ENCODE results near the gene MAN1C1. TPM values are rescaled to one million over a fixed set of nuclear protein-coding genes. Genes with fewer than 3 reads are reported as not detected.

MAN1C1 gene
- total and polyA plus RNA-seq, 5 donors from 2014 or later = 3.1 to 15.1 (median 3.5) TPM

GRCh38 chr1:25642574-25643108 lies 26.1 kb downstream of the MAN1C1 start:
- Histone ChIP-seq H3K9me3 (ENCODE audit: control insufficient read depth in 2 of 2, low read length in 2 of 2) (peaks cover 10 to 11% of the 10 kb centered on the region in 2 experiments), H3K4me3 (ENCODE audit: low read depth, low read length) (peak overlapping the region; percentile 52), H3K27ac (ENCODE audit: insufficient read depth, low read length, poor library complexity, severe bottlenecking) (peak overlapping the region; percentile 66), H3K4me1 (ENCODE audit: control insufficient read depth, insufficient read depth, low read length, poor library complexity, severe bottlenecking) (peaks cover 29% of the 10 kb centered on the region), H3K36me3 (ENCODE audit: control insufficient read depth, insufficient read depth, low read length) (no peaks in the 10 kb centered on the region), H3K27me3 (ENCODE audit: control insufficient read depth, insufficient read depth, low read length) (no peaks in the 10 kb centered on the region)
- Mint-ChIP-seq H3K36me3 (peaks cover 33% of the 10 kb centered on the region), H3K27ac (peak overlapping the region; percentile 1 to 92 (median 72)), H3K27me3 (peaks cover 42% of the 10 kb centered on the region), H3K9me3 (peaks cover 0 to 12% (median 2%) of the 10 kb centered on the region in 7 donors), H3K4me3 (peak overlapping the region in 3 of 4 donors; percentile 42 to 81 (median 62)), H3K4me1 (peaks cover 17 to 67% (median 31%) of the 10 kb centered on the region in 4 donors)
- ATAC-seq (ENCODE audit: low read depth in 2 of 2) = peak; percentile 87 to 90
- peak; percentile 47 to 86 (median 77) for DNase-seq

- no peak overlapping the region for H3K4me3 ChIP-seq (ENCODE audit: low read depth, low read length)
- ATAC-seq (ENCODE audit: low read depth in 2 of 2) = no peak
- Mint-ChIP-seq H3K27me3 (peaks cover 43% of the 10 kb centered on the region), H3K4me1 (peaks cover 16 to 73% (median 33%) of the 10 kb centered on the region in 4 donors), H3K9me3 (peaks cover 0 to 6% (median 2%) of the 10 kb centered on the region in 7 donors), H3K4me3 (peak overlapping the region in 3 of 4 donors; percentile 4 to 9 (median 8)), H3K27ac (peak overlapping the region; percentile 63 to 91 (median 86)), H3K36me3 (peaks cover 22% of the 10 kb centered on the region)
- no peak overlapping the region for H3K27ac ChIP-seq (ENCODE audit: insufficient read depth, low read length, poor library complexity, severe bottlenecking)
- H3K27me3 ChIP-seq (ENCODE audit: control insufficient read depth, insufficient read depth, low read length) = no peaks in the 10 kb centered on the region
- H3K36me3 ChIP-seq (ENCODE audit: control insufficient read depth, insufficient read depth, low read length) = no peaks in the 10 kb centered on the region
- H3K9me3 ChIP-seq (ENCODE audit: control insufficient read depth in 2 of 2, low read length in 2 of 2) = peaks cover under 1 to 4% of the 10 kb centered on the region in 2 experiments
- H3K4me1 ChIP-seq (ENCODE audit: control insufficient read depth, insufficient read depth, low read length, poor library complexity, severe bottlenecking) = peaks cover 29% of the 10 kb centered on the region
- no peak for DNase-seq
These were observed 27.3 kb downstream of the MAN1C1 start for GRCh38 chr1:25643929-25644328.

- peaks cover 16% of the 10 kb centered on the region for H3K36me3 Mint-ChIP-seq
- peak overlapping the region in 1 of 3 donors; percentile 51 for H3K27ac Mint-ChIP-seq
- no peak overlapping the region for H3K4me3 Mint-ChIP-seq
- H3K9me3 Mint-ChIP-seq = no peaks in the 10 kb centered on the region
- peaks cover 38% of the 10 kb centered on the region for H3K27me3 Mint-ChIP-seq
- no peaks in the 10 kb centered on the region for H3K27me3 ChIP-seq (ENCODE audit: control insufficient read depth, insufficient read depth, low read length)
- no peak overlapping the region for H3K27ac ChIP-seq (ENCODE audit: insufficient read depth, low read length, poor library complexity, severe bottlenecking)
- no peak for ATAC-seq (ENCODE audit: low read depth in 2 of 2)
- no peaks in the 10 kb centered on the region for H3K9me3 ChIP-seq (ENCODE audit: control insufficient read depth in 2 of 2, low read length in 2 of 2)
- peaks cover 11 to 67% (median 33%) of the 10 kb centered on the region in 4 donors for H3K4me1 Mint-ChIP-seq
- H3K4me1 ChIP-seq (ENCODE audit: control insufficient read depth, insufficient read depth, low read length, poor library complexity, severe bottlenecking) = peaks cover 29% of the 10 kb centered on the region
- H3K4me3 ChIP-seq (ENCODE audit: low read depth, low read length) = no peak overlapping the region
- no peak for DNase-seq
- no peaks in the 10 kb centered on the region for H3K36me3 ChIP-seq (ENCODE audit: control insufficient read depth, insufficient read depth, low read length)
These were observed 28.4 kb downstream of the MAN1C1 start for GRCh38 chr1:25644962-25645361.

- no peak overlapping the region for H3K27ac Mint-ChIP-seq
- no peak overlapping the region for H3K27ac ChIP-seq (ENCODE audit: insufficient read depth, low read length, poor library complexity, severe bottlenecking)
- peaks cover 29% of the 10 kb centered on the region for H3K4me1 ChIP-seq (ENCODE audit: control insufficient read depth, insufficient read depth, low read length, poor library complexity, severe bottlenecking)
- H3K36me3 Mint-ChIP-seq = peaks cover 16% of the 10 kb centered on the region
- H3K4me3 ChIP-seq (ENCODE audit: low read depth, low read length) = no peak overlapping the region
- no peak for DNase-seq
- H3K9me3 Mint-ChIP-seq = no peaks in the 10 kb centered on the region
- no peaks in the 10 kb centered on the region for H3K9me3 ChIP-seq (ENCODE audit: control insufficient read depth in 2 of 2, low read length in 2 of 2)
- no peaks in the 10 kb centered on the region for H3K27me3 ChIP-seq (ENCODE audit: control insufficient read depth, insufficient read depth, low read length)
- ATAC-seq (ENCODE audit: low read depth in 2 of 2) = no peak
- peaks cover 34% of the 10 kb centered on the region for H3K27me3 Mint-ChIP-seq
- H3K36me3 ChIP-seq (ENCODE audit: control insufficient read depth, insufficient read depth, low read length) = no peaks in the 10 kb centered on the region
- H3K4me3 Mint-ChIP-seq = no peak overlapping the region
- peaks cover 11 to 64% (median 30%) of the 10 kb centered on the region in 4 donors for H3K4me1 Mint-ChIP-seq
These were observed 29.2 kb downstream of the MAN1C1 start for GRCh38 chr1:25645637-25646400.

- Mint-ChIP-seq H3K27ac (peak overlapping the region in 2 of 3 donors; percentile 62 to 83), H3K27me3 (peaks cover 21% of the 10 kb centered on the region), H3K36me3 (peaks cover 16% of the 10 kb centered on the region), H3K4me1 (peaks cover 6 to 51% (median 21%) of the 10 kb centered on the region in 4 donors), H3K4me3 (no peak overlapping the region), H3K9me3 (no peaks in the 10 kb centered on the region)
- Histone ChIP-seq H3K27ac (ENCODE audit: insufficient read depth, low read length, poor library complexity, severe bottlenecking) (no peak overlapping the region), H3K36me3 (ENCODE audit: control insufficient read depth, insufficient read depth, low read length) (no peaks in the 10 kb centered on the region), H3K27me3 (ENCODE audit: control insufficient read depth, insufficient read depth, low read length) (no peaks in the 10 kb centered on the region), H3K4me3 (ENCODE audit: low read depth, low read length) (no peak overlapping the region), H3K9me3 (ENCODE audit: control insufficient read depth in 2 of 2, low read length in 2 of 2) (no peaks in the 10 kb centered on the region), H3K4me1 (ENCODE audit: control insufficient read depth, insufficient read depth, low read length, poor library complexity, severe bottlenecking) (peaks cover 22% of the 10 kb centered on the region)
- ATAC-seq (ENCODE audit: low read depth in 2 of 2) (no peak), DNase-seq (no peak)
These were observed 30.5 kb downstream of the MAN1C1 start for GRCh38 chr1:25647106-25647505.

GRCh38 chr1:25647863-25648262 lies 31.3 kb downstream of the MAN1C1 start:
- Mint-ChIP-seq H3K36me3 (peaks cover 16% of the 10 kb centered on the region), H3K27me3 (peaks cover 17% of the 10 kb centered on the region), H3K4me3 (no peak overlapping the region), H3K27ac (no peak overlapping the region), H3K9me3 (no peaks in the 10 kb centered on the region), H3K4me1 (peaks cover 0 to 44% (median 14%) of the 10 kb centered on the region in 4 donors)
- Histone ChIP-seq H3K4me1 (ENCODE audit: control insufficient read depth, insufficient read depth, low read length, poor library complexity, severe bottlenecking) (peaks cover 14% of the 10 kb centered on the region), H3K4me3 (ENCODE audit: low read depth, low read length) (no peak overlapping the region), H3K27me3 (ENCODE audit: control insufficient read depth, insufficient read depth, low read length) (no peaks in the 10 kb centered on the region), H3K36me3 (ENCODE audit: control insufficient read depth, insufficient read depth, low read length) (no peaks in the 10 kb centered on the region), H3K9me3 (ENCODE audit: control insufficient read depth in 2 of 2, low read length in 2 of 2) (no peaks in the 10 kb centered on the region), H3K27ac (ENCODE audit: insufficient read depth, low read length, poor library complexity, severe bottlenecking) (no peak overlapping the region)
- no peak for ATAC-seq (ENCODE audit: low read depth in 2 of 2)
- DNase-seq = no peak

- Mint-ChIP-seq H3K36me3 (peaks cover 18% of the 10 kb centered on the region), H3K4me1 (peaks cover 0 to 38% (median 10%) of the 10 kb centered on the region in 4 donors), H3K27ac (peak overlapping the region in 2 of 3 donors; percentile 45 to 51), H3K9me3 (no peaks in the 10 kb centered on the region), H3K27me3 (peaks cover 16% of the 10 kb centered on the region), H3K4me3 (no peak overlapping the region)
- H3K27me3 ChIP-seq (ENCODE audit: control insufficient read depth, insufficient read depth, low read length) = no peaks in the 10 kb centered on the region
- no peak overlapping the region for H3K4me3 ChIP-seq (ENCODE audit: low read depth, low read length)
- no peaks in the 10 kb centered on the region for H3K9me3 ChIP-seq (ENCODE audit: control insufficient read depth in 2 of 2, low read length in 2 of 2)
- no peak overlapping the region for H3K27ac ChIP-seq (ENCODE audit: insufficient read depth, low read length, poor library complexity, severe bottlenecking)
- DNase-seq = no peak
- no peak for ATAC-seq (ENCODE audit: low read depth in 2 of 2)
- no peaks in the 10 kb centered on the region for H3K36me3 ChIP-seq (ENCODE audit: control insufficient read depth, insufficient read depth, low read length)
- peaks cover 4% of the 10 kb centered on the region for H3K4me1 ChIP-seq (ENCODE audit: control insufficient read depth, insufficient read depth, low read length, poor library complexity, severe bottlenecking)
These were observed 32.3 kb downstream of the MAN1C1 start for GRCh38 chr1:25648681-25649440.

Measured in CD4-positive, CD25-positive, alpha-beta regulatory T cell (primary cell).